CD4-positive, CD25-positive, alpha-beta regulatory T cell (primary cell): ENCODE data around the gene CNOT9. TPM values are rescaled to one million over a fixed set of nuclear protein-coding genes. Genes with fewer than 3 reads are reported as not detected.
"Not testable (repeated sequence)": the region's sequence is repeated elsewhere in the genome, so short reads cannot be mapped to it uniquely, and the experiment has no call there.

Source experiments
- ATAC-seq, 2 donors: fragments of 150-1000 bp; cut with Tn5 transposase; one replicate each; pipeline ENCODE4 v1.10.0; 2021; ENCODE audit warnings: low read depth in 2 of 2, moderate number of reproducible peaks in 2 of 2, moderate library complexity in 1 of 2
- DNase-seq, 3 donors: peaks; one replicate each; pipeline versions ENCODE4 v3.0.0 to v3.0.0-alpha.2; 2012 to 2022; ENCODE audit warnings: mixed read lengths in 1 of 3
- H3K27ac ChIP-seq: one replicate; pipeline ENCODE4 v1.7.0; 2013; ENCODE audit warnings: mild to moderate bottlenecking, low read length; ENCODE audit not compliant: insufficient read depth, poor library complexity, severe bottlenecking
- H3K27me3 ChIP-seq: one replicate; pipeline ENCODE4 v1.7.0; 2013; ENCODE audit warnings: low read length; ENCODE audit not compliant: control insufficient read depth, insufficient read depth
- H3K36me3 ChIP-seq: one replicate; pipeline ENCODE4 v1.7.0; 2013; ENCODE audit warnings: mild to moderate bottlenecking, low read length, moderate library complexity; ENCODE audit not compliant: control insufficient read depth, insufficient read depth
- H3K4me1 ChIP-seq: 2 replicates; pipeline ENCODE4 v1.7.0; 2013; ENCODE audit warnings: mild to moderate bottlenecking, low read length; ENCODE audit not compliant: insufficient read depth, control insufficient read depth, poor library complexity, severe bottlenecking
- H3K4me3 ChIP-seq: one replicate; pipeline ENCODE4 v1.7.0; 2013; ENCODE audit warnings: low read depth, mild to moderate bottlenecking, low read length, moderate library complexity
- H3K9me3 ChIP-seq, 2 experiments: 1 replicate in 1 of 2; 2 replicates in 1 of 2; pipeline ENCODE4 v1.7.0; 2013; ENCODE audit warnings: low read length in 2 of 2, mild to moderate bottlenecking in 1 of 2, moderate library complexity in 1 of 2; ENCODE audit not compliant: control insufficient read depth in 2 of 2
- H3K27ac Mint-ChIP-seq, 3 donors: one replicate each; pipeline ENCODE4 v1.8.0; 2020 to 2022; ENCODE audit warnings: mild to moderate bottlenecking in 3 of 3, mixed read lengths in 3 of 3, moderate library complexity in 2 of 3
- H3K27me3 Mint-ChIP-seq: one replicate; pipeline ENCODE4 v1.8.0; 2022; ENCODE audit warnings: mild to moderate bottlenecking, mixed read lengths
- H3K36me3 Mint-ChIP-seq: one replicate; pipeline ENCODE4 v1.8.0; 2020; ENCODE audit warnings: mixed read lengths
- H3K4me1 Mint-ChIP-seq, 4 donors: one replicate each; pipeline ENCODE4 v1.8.0; 2020 to 2022; ENCODE audit warnings: mixed read lengths in 4 of 4, mild to moderate bottlenecking in 1 of 4
- H3K4me3 Mint-ChIP-seq, 4 donors: one replicate each; pipeline ENCODE4 v1.8.0; 2020 to 2022; ENCODE audit warnings: mild to moderate bottlenecking in 4 of 4, mixed read lengths in 4 of 4, moderate library complexity in 3 of 4
- H3K9me3 Mint-ChIP-seq, 7 donors: one replicate each; pipeline ENCODE4 v1.8.0; 2020 to 2022; ENCODE audit warnings: mixed read lengths in 7 of 7, mild to moderate bottlenecking in 3 of 7, moderate library complexity in 2 of 7
- polyA plus RNA-seq, 4 donors: library from polyadenylated mRNA; unstranded; fragments of 300-500 nt; fragmentation: Illumina TruSeq; gene quantifications; one replicate each; pipeline ENCODE4 v1.2.3, GENCODE V29; 2021
- total RNA-seq: library from RNA; stranded (reverse); gene quantifications from one replicate; pipeline ENCODE4 v1.2.3, GENCODE V29; 2022

Gene CNOT9
- total and polyA plus RNA-seq, 5 donors from 2014 or later = 15.1 to 61.0 (median 23.3) TPM

GRCh38 chr2:218546012-218546411, 22.6 kb upstream of the CNOT9 start:
- Mint-ChIP-seq H3K27me3 (no peaks in the 10 kb centered on the region), H3K27ac (no peak overlapping the region), H3K4me3 (no peak overlapping the region), H3K9me3 (no peaks in the 10 kb centered on the region), H3K4me1 (peaks cover 2 to 10% (median 6%) of the 10 kb centered on the region in 4 donors), H3K36me3 (peaks cover 46% of the 10 kb centered on the region)
- Histone ChIP-seq H3K27me3 (no peaks in the 10 kb centered on the region), H3K36me3 (peaks cover 75% of the 10 kb centered on the region), H3K4me1 (no peaks in the 10 kb centered on the region), H3K4me3 (no peak overlapping the region), H3K9me3 (no peaks in the 10 kb centered on the region), H3K27ac (no peak overlapping the region)
- DNase-seq (no peak), ATAC-seq (no peak)

- Mint-ChIP-seq H3K27me3 (no peaks in the 10 kb centered on the region), H3K4me1 (peaks cover 0 to 15% (median 9%) of the 10 kb centered on the region in 4 donors), H3K36me3 (peaks cover 43% of the 10 kb centered on the region), H3K9me3 (no peaks in the 10 kb centered on the region), H3K4me3 (no peak overlapping the region), H3K27ac (no peak overlapping the region)
- peaks cover 72% of the 10 kb centered on the region for H3K36me3 ChIP-seq
- H3K4me1 ChIP-seq = no peaks in the 10 kb centered on the region
- H3K27me3 ChIP-seq = no peaks in the 10 kb centered on the region
- no peak for DNase-seq
- no peak overlapping the region for H3K4me3 ChIP-seq
- no peak overlapping the region for H3K27ac ChIP-seq
- ATAC-seq = no peak
- H3K9me3 ChIP-seq = no peaks in the 10 kb centered on the region
These were observed 21.1 kb upstream of the CNOT9 start for GRCh38 chr2:218547511-218547910.

- Mint-ChIP-seq H3K27ac (no peak overlapping the region), H3K27me3 (no peaks in the 10 kb centered on the region)
- no peak for ATAC-seq
These were observed 20.7 kb upstream of the CNOT9 start for GRCh38 chr2:218547978-218548377.

GRCh38 chr2:218554225-218554624, 14.4 kb upstream of the CNOT9 start:
- not testable (repeated sequence) for H3K27me3 Mint-ChIP-seq, DNase-seq, ATAC-seq, H3K4me1 ChIP-seq, H3K4me3 ChIP-seq, H3K9me3 ChIP-seq, H3K27me3 ChIP-seq, H3K9me3 Mint-ChIP-seq, H3K27ac ChIP-seq, H3K4me3 Mint-ChIP-seq, H3K27ac Mint-ChIP-seq
- Mint-ChIP-seq H3K36me3 (peaks cover 44% of the 10 kb centered on the region), H3K4me1 (peaks cover 8 to 18% (median 15%) of the 10 kb centered on the region in 4 donors)
- H3K36me3 ChIP-seq = peaks cover 73% of the 10 kb centered on the region

More at GRCh38 chr2:218547978-218548377, 20.7 kb upstream of the CNOT9 start:
- peaks cover 44% of the 10 kb centered on the region for H3K36me3 Mint-ChIP-seq
- peaks cover 72% of the 10 kb centered on the region for H3K36me3 ChIP-seq
- no peak overlapping the region for H3K4me3 ChIP-seq
- H3K9me3 Mint-ChIP-seq = no peaks in the 10 kb centered on the region
- H3K4me3 Mint-ChIP-seq = no peak overlapping the region
- no peaks in the 10 kb centered on the region for H3K27me3 ChIP-seq
- no peak overlapping the region for H3K27ac ChIP-seq
- no peak for DNase-seq
- peaks cover 0 to 15% (median 10%) of the 10 kb centered on the region in 4 donors for H3K4me1 Mint-ChIP-seq
- H3K4me1 ChIP-seq = no peaks in the 10 kb centered on the region
- no peaks in the 10 kb centered on the region for H3K9me3 ChIP-seq

GRCh38 chr2:218555527-218555926, 13.1 kb upstream of the CNOT9 start:
- Histone ChIP-seq H3K4me1 (no peaks in the 10 kb centered on the region), H3K4me3 (no peak overlapping the region), H3K9me3 (no peaks in the 10 kb centered on the region), H3K27me3 (no peaks in the 10 kb centered on the region), H3K36me3 (peaks cover 79% of the 10 kb centered on the region), H3K27ac (no peak overlapping the region)
- Mint-ChIP-seq H3K4me1 (peaks cover 13 to 18% (median 15%) of the 10 kb centered on the region in 4 donors), H3K27ac (peak overlapping the region in 2 of 3 donors; percentile 8 to 74), H3K36me3 (peaks cover 52% of the 10 kb centered on the region), H3K4me3 (no peak overlapping the region), H3K27me3 (no peaks in the 10 kb centered on the region), H3K9me3 (no peaks in the 10 kb centered on the region)
- ATAC-seq (no peak), DNase-seq (no peak)

- Mint-ChIP-seq H3K9me3 (no peaks in the 10 kb centered on the region), H3K4me3 (no peak overlapping the region), H3K27me3 (no peaks in the 10 kb centered on the region), H3K27ac (no peak overlapping the region), H3K36me3 (peaks cover 45% of the 10 kb centered on the region), H3K4me1 (peaks cover 8 to 22% (median 16%) of the 10 kb centered on the region in 4 donors)
- no peaks in the 10 kb centered on the region for H3K9me3 ChIP-seq
- H3K27me3 ChIP-seq = no peaks in the 10 kb centered on the region
- no peak overlapping the region for H3K27ac ChIP-seq
- peaks cover 74% of the 10 kb centered on the region for H3K36me3 ChIP-seq
- no peak overlapping the region for H3K4me3 ChIP-seq
- H3K4me1 ChIP-seq = no peaks in the 10 kb centered on the region
- DNase-seq (no peak), ATAC-seq (no peak)
These were observed 10.7 kb upstream of the CNOT9 start for GRCh38 chr2:218557941-218558340.

- Mint-ChIP-seq H3K27me3 (no peaks in the 10 kb centered on the region), H3K4me1 (peaks cover 16 to 32% (median 21%) of the 10 kb centered on the region in 4 donors), H3K27ac (no peak overlapping the region), H3K4me3 (no peak overlapping the region), H3K36me3 (peaks cover 42% of the 10 kb centered on the region), H3K9me3 (no peaks in the 10 kb centered on the region)
- Histone ChIP-seq H3K27me3 (no peaks in the 10 kb centered on the region), H3K27ac (no peak overlapping the region), H3K9me3 (no peaks in the 10 kb centered on the region), H3K4me3 (no peak overlapping the region), H3K4me1 (no peaks in the 10 kb centered on the region), H3K36me3 (peaks cover 65% of the 10 kb centered on the region)
- ATAC-seq = no peak
- no peak for DNase-seq
These were observed 9.7 kb upstream of the CNOT9 start for GRCh38 chr2:218558986-218559385.

- peaks cover 27% of the 10 kb centered on the region for H3K36me3 Mint-ChIP-seq
These were observed 4.6 kb upstream of the CNOT9 start for GRCh38 chr2:218564056-218564455.

More at GRCh38 chr2:218564056-218564455, 4.6 kb upstream of the CNOT9 start:
- Histone ChIP-seq H3K4me1 (peaks cover 14% of the 10 kb centered on the region), H3K36me3 (peaks cover 35% of the 10 kb centered on the region), H3K4me3 (no peak overlapping the region), H3K27ac (peak overlapping the region; percentile 56), H3K27me3 (no peaks in the 10 kb centered on the region), H3K9me3 (no peaks in the 10 kb centered on the region)
- Mint-ChIP-seq H3K4me3 (peak overlapping the region in 1 of 4 donors; percentile 60), H3K4me1 (peaks cover 31 to 55% (median 38%) of the 10 kb centered on the region in 4 donors), H3K27ac (peak overlapping the region; percentile 59 to 89 (median 89)), H3K9me3 (peaks cover 0 to 2% (median 0%) of the 10 kb centered on the region in 7 donors), H3K27me3 (peaks cover 6% of the 10 kb centered on the region)
- ATAC-seq = no peak
- DNase-seq = no peak
